Measurements from ENCODE around the gene MEX3A. TPM values are rescaled to one million over a fixed set of nuclear protein-coding genes. Genes with fewer than 3 reads are reported as not detected.

Gene MEX3A
- total RNA-seq, 1 experiment from 2014 or later: 79.1 TPM

DNA sequence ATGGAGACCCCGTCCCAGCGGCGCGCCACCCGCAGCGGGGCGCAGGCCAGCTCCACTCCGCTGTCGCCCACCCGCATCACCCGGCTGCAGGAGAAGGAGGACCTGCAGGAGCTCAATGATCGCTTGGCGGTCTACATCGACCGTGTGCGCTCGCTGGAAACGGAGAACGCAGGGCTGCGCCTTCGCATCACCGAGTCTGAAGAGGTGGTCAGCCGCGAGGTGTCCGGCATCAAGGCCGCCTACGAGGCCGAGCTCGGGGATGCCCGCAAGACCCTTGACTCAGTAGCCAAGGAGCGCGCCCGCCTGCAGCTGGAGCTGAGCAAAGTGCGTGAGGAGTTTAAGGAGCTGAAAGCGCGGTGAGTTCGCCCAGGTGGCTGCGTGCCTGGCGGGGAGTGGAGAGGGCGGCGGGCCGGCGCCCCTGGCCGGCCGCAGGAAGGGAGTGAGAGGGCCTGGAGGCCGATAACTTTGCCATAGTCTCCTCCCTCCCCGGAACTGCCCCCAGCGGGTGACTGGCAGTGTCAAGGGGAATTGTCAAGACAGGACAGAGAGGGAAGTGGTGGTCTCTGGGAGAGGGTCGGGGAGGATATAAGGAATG, 32.8 kb upstream of the MEX3A start:
- Mint-ChIP-seq H3K27ac (no peak overlapping the region), H3K4me1 (peaks cover 37% of the 10 kb centered on the region), H3K9me3 (no peaks in the 10 kb centered on the region), H3K36me3 (no peaks in the 10 kb centered on the region), H3K4me3 (peak overlapping the region; percentile 93), H3K27me3 (ENCODE audit: low read depth) (peaks cover 18% of the 10 kb centered on the region)
- ATAC-seq (peak; percentile 6), DNase-seq (ENCODE audit: low spot score) (peak; percentile 62)
- CTCF ChIA-PET: interaction anchor here (1.0 to 28.0 kb wide), 9 partner anchors 8 to 137 kb away, joined by 3 to 1176 read pairs (median 9); partner anchors contain the start of genes ARHGEF2 and MEX3A
- POLR2A ChIA-PET: interaction anchor here (1.1 to 2.4 kb wide), 7 partner anchors 8 to 98 kb away, joined by 4 to 12 read pairs (median 8); partner anchors contain the start of genes MEX3A and PMF1
- TF ChIP-seq, protein P1, sequence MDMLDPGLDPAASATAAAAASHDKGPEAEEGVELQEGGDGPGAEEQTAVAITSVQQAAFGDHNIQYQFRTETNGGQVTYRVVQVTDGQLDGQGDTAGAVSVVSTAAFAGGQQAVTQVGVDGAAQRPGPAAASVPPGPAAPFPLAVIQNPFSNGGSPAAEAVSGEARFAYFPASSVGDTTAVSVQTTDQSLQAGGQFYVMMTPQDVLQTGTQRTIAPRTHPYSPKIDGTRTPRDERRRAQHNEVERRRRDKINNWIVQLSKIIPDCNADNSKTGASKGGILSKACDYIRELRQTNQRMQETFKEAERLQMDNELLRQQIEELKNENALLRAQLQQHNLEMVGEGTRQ (CRISPR knock-in tag; IDR thresholded peaks at IDR 0.05): no peak
- no peak for TF ChIP-seq NFE2L1 (CRISPR knock-in tag; IDR thresholded peaks at IDR 0.05)
- TF ChIP-seq, protein P2, sequence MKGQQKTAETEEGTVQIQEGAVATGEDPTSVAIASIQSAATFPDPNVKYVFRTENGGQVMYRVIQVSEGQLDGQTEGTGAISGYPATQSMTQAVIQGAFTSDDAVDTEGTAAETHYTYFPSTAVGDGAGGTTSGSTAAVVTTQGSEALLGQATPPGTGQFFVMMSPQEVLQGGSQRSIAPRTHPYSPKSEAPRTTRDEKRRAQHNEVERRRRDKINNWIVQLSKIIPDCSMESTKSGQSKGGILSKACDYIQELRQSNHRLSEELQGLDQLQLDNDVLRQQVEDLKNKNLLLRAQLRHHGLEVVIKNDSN (CRISPR knock-in tag; IDR thresholded peaks at IDR 0.05): no peak
- no peak; the same call in 1 of the 2 replicates for TF ChIP-seq RELA (CRISPR knock-in tag; IDR thresholded peaks at IDR 0.05; ENCODE audit: borderline replicate concordance)
- TF ChIP-seq, protein P3, sequence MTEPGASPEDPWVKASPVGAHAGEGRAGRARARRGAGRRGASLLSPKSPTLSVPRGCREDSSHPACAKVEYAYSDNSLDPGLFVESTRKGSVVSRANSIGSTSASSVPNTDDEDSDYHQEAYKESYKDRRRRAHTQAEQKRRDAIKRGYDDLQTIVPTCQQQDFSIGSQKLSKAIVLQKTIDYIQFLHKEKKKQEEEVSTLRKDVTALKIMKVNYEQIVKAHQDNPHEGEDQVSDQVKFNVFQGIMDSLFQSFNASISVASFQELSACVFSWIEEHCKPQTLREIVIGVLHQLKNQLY (CRISPR knock-in tag; IDR thresholded peaks at IDR 0.05): no peak
- TF ChIP-seq, protein P4, sequence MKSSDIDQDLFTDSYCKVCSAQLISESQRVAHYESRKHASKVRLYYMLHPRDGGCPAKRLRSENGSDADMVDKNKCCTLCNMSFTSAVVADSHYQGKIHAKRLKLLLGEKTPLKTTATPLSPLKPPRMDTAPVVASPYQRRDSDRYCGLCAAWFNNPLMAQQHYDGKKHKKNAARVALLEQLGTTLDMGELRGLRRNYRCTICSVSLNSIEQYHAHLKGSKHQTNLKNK (CRISPR knock-in tag; IDR thresholded peaks at IDR 0.05): no peak
- TF ChIP-seq NR2C2 (CRISPR knock-in tag; IDR thresholded peaks at IDR 0.05): no peak
- TF ChIP-seq SP1 (CRISPR knock-in tag; conservative IDR thresholded peaks at IDR 0.05): peak; percentile 54
- TF ChIP-seq GTF2I (CRISPR knock-in tag; conservative IDR thresholded peaks at IDR 0.05): no peak
- peak; percentile 15; the same call in 1 of the 2 replicates for TF ChIP-seq FOXP1 (CRISPR knock-in tag; IDR thresholded peaks at IDR 0.05; ENCODE audit: borderline replicate concordance)
- no peak for TF ChIP-seq TEAD4 (CRISPR knock-in tag; IDR thresholded peaks at IDR 0.05)
- TF ChIP-seq, protein P5, sequence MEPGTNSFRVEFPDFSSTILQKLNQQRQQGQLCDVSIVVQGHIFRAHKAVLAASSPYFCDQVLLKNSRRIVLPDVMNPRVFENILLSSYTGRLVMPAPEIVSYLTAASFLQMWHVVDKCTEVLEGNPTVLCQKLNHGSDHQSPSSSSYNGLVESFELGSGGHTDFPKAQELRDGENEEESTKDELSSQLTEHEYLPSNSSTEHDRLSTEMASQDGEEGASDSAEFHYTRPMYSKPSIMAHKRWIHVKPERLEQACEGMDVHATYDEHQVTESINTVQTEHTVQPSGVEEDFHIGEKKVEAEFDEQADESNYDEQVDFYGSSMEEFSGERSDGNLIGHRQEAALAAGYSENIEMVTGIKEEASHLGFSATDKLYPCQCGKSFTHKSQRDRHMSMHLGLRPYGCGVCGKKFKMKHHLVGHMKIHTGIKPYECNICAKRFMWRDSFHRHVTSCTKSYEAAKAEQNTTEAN (CRISPR knock-in tag; IDR thresholded peaks at IDR 0.05): no peak
- TF ChIP-seq GABPB1 (CRISPR knock-in tag; IDR thresholded peaks at IDR 0.05): no peak
- TF ChIP-seq, protein P6, sequence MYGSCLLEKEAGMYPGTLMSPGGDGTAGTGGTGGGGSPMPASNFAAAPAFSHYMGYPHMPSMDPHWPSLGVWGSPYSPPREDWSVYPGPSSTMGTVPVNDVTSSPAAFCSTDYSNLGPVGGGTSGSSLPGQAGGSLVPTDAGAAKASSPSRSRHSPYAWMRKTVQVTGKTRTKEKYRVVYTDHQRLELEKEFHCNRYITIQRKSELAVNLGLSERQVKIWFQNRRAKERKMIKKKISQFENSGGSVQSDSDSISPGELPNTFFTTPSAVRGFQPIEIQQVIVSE (CRISPR knock-in tag; IDR thresholded peaks at IDR 0.05; ENCODE audit: borderline replicate concordance): no peak
- TF ChIP-seq ZNF263 (CRISPR knock-in tag; IDR thresholded peaks at IDR 0.05; ENCODE audit: low read depth): no peak
- no peak for TF ChIP-seq ZNF423 (CRISPR knock-in tag; IDR thresholded peaks at IDR 0.05)
- no peak for TF ChIP-seq TCF7 (CRISPR knock-in tag; IDR thresholded peaks at IDR 0.05; ENCODE audit: low read depth)
- TF ChIP-seq MYBL2 (CRISPR knock-in tag; IDR thresholded peaks at IDR 0.05): peak; percentile 57; the same call in 1 of the 2 replicates
- no peak for TF ChIP-seq ZNF138 (CRISPR knock-in tag; conservative IDR thresholded peaks at IDR 0.05)
- TF ChIP-seq JUN (CRISPR knock-in tag; IDR thresholded peaks at IDR 0.05): no peak
- no peak for TF ChIP-seq ZNF121 (CRISPR knock-in tag; IDR thresholded peaks at IDR 0.05)
- TF ChIP-seq, protein P7, sequence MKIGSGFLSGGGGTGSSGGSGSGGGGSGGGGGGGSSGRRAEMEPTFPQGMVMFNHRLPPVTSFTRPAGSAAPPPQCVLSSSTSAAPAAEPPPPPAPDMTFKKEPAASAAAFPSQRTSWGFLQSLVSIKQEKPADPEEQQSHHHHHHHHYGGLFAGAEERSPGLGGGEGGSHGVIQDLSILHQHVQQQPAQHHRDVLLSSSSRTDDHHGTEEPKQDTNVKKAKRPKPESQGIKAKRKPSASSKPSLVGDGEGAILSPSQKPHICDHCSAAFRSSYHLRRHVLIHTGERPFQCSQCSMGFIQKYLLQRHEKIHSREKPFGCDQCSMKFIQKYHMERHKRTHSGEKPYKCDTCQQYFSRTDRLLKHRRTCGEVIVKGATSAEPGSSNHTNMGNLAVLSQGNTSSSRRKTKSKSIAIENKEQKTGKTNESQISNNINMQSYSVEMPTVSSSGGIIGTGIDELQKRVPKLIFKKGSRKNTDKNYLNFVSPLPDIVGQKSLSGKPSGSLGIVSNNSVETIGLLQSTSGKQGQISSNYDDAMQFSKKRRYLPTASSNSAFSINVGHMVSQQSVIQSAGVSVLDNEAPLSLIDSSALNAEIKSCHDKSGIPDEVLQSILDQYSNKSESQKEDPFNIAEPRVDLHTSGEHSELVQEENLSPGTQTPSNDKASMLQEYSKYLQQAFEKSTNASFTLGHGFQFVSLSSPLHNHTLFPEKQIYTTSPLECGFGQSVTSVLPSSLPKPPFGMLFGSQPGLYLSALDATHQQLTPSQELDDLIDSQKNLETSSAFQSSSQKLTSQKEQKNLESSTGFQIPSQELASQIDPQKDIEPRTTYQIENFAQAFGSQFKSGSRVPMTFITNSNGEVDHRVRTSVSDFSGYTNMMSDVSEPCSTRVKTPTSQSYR (CRISPR knock-in tag; IDR thresholded peaks at IDR 0.05): no peak
- TF ChIP-seq, protein P8, sequence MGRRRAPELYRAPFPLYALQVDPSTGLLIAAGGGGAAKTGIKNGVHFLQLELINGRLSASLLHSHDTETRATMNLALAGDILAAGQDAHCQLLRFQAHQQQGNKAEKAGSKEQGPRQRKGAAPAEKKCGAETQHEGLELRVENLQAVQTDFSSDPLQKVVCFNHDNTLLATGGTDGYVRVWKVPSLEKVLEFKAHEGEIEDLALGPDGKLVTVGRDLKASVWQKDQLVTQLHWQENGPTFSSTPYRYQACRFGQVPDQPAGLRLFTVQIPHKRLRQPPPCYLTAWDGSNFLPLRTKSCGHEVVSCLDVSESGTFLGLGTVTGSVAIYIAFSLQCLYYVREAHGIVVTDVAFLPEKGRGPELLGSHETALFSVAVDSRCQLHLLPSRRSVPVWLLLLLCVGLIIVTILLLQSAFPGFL (CRISPR knock-in tag; IDR thresholded peaks at IDR 0.05; ENCODE audit: borderline replicate concordance): no peak
- TF ChIP-seq, protein P9, sequence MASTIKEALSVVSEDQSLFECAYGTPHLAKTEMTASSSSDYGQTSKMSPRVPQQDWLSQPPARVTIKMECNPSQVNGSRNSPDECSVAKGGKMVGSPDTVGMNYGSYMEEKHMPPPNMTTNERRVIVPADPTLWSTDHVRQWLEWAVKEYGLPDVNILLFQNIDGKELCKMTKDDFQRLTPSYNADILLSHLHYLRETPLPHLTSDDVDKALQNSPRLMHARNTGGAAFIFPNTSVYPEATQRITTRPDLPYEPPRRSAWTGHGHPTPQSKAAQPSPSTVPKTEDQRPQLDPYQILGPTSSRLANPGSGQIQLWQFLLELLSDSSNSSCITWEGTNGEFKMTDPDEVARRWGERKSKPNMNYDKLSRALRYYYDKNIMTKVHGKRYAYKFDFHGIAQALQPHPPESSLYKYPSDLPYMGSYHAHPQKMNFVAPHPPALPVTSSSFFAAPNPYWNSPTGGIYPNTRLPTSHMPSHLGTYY (CRISPR knock-in tag; IDR thresholded peaks at IDR 0.05): no peak
- TF ChIP-seq FOXK1 (CRISPR knock-in tag; IDR thresholded peaks at IDR 0.05): no peak
- no peak for TF ChIP-seq SOX15 (CRISPR knock-in tag; IDR thresholded peaks at IDR 0.05)
- TF ChIP-seq PRRX2 (CRISPR knock-in tag; IDR thresholded peaks at IDR 0.05): no peak
- no peak for TF ChIP-seq NR3C1 (CRISPR knock-in tag; conservative IDR thresholded peaks at IDR 0.05; ENCODE audit: low read depth)
- no peak for TF ChIP-seq ELF4 (CRISPR knock-in tag; IDR thresholded peaks at IDR 0.05; ENCODE audit: low read depth)

Measured in WTC11 (cell line).